NCI-H69 (cell line): ENCODE data around the gene SERPINA5.

Source experiments
- DNase-seq: peaks from one replicate; lab custom pipeline; 2025; lab: John Stamatoyannopoulos, UW

SERPINA5 gene

DNA sequence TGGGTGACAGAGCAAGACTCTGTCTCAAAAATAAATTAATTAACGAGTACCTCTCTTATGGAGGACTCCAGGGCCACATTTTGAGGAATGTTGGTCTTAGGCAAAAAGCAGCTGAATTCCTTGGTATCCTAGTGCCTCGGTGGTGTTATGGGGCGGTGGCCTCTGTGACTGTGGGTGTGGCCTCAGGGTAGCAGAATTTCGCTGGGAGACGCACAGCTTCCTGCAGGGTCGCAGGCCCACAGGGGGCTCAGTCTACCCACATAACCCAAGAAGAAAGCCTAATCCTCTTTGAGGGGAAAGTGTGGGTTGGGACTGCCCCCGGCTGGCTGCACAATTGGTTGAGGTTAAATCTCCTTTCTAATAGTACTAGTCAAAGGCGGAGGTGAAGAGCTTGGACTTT lies 31.2 kb upstream of the SERPINA5 start:
- no peak for DNase-seq

DNA sequence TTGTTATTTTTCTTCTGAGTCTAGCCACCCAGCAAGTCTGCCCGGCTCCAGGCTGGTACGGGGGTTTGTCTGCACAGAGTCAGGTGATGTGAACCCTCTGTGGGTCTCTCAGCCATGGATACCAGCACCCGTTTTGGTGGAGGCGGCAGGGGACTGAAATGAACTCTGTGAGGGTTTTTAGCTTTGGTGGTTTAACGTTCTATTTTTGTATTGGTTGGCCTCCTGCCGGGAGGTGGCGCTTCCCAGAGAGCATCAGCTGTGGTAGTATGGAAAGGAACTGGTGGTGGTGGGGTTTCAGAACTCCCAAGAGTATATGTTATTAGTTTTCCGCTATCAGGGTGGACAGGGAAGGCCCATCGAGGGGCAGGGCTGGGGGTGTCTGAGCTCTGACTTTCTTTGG lies 25.2 kb upstream of the SERPINA5 start:
- DNase-seq: no peak

DNA sequence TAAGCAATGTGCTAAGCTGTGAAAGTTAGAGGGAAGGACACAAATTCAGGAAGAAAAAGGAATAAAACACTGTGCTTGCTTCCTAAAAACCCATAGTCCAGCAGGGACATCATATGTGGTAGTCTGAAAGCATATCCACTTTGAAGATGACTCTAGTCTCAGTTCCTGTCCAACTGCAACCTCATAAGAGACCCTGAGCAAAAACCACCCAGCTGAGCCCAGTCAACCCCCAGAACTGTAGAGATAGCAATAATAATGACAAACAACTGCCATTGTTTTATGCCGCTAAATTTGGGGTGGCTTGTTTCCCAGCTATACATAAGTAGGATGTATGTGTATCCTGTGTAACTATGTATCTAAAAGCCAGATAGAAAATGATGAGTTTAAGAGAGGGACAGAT lies 23.9 kb upstream of the SERPINA5 start:
- DNase-seq: no peak

DNA sequence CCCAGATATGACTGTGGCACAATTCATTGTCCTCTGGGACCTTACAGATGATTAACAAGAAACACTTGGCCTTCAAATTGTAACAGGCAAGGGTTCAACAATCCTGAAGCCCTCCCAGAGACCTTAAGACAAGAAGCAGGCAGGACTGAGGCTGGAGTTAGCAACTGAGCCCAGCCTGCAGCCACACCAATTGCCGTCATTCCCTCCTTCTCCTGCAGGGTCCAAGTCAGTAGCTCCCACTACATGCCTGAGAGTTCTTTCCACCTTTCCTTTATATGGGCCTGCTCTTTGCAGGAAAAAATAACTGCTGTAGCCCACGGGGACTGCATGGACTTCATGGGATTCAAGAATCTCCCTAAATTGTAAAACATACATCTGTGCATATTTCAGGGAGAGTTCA lies 22.4 kb upstream of the SERPINA5 start:
- DNase-seq: no peak

DNA sequence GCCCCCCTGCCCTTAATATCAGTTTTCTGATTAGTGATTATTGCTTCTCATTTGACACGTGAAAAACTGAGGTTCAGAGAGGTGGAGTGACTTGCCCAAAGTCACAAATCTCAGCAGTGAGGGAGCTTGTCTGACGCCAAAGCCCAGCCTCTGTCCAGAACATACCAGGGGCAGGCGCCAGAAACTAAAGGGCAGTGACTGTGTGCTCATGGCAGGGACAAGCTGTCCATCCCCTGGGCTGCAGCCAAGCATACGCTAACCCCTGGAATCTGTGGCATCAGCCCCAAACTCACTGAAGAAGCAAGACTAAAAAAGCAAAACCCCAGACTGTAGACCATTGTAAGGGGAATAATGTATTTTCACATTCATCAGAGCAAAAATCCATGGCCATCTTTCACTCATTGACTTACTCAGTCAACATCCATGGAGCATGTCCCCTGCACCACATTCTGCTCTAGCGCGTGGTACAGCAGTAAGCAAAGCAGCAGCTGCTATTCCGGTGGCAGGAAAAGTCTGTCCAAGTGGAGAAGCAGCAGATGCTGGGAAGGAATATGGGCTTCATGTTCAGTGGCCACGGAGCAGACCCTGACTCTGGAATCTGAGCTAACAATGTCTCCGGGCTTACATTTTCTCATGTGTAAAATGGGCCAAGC lies 21.5 kb upstream of the SERPINA5 start:
- DNase-seq: no peak

DNA sequence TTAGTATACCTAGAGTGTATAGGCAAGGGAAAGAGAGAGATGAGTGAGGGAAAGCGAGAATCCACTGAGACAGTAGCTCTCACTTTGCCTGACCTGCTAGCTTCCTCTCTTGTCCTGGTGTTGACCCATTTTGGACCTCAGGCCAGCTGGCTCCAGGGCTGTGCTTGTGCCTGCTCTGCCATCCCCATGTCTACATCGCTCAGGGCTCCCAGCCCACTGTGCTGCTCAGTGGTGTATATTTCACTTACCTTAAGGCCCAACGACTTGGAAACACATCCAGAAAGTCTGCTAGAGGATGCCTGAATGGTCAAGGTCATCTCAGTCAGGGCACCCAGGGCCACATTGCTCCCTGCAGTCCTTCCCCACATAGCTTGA lies 20.9 kb upstream of the SERPINA5 start:
- DNase-seq: no peak

DNA sequence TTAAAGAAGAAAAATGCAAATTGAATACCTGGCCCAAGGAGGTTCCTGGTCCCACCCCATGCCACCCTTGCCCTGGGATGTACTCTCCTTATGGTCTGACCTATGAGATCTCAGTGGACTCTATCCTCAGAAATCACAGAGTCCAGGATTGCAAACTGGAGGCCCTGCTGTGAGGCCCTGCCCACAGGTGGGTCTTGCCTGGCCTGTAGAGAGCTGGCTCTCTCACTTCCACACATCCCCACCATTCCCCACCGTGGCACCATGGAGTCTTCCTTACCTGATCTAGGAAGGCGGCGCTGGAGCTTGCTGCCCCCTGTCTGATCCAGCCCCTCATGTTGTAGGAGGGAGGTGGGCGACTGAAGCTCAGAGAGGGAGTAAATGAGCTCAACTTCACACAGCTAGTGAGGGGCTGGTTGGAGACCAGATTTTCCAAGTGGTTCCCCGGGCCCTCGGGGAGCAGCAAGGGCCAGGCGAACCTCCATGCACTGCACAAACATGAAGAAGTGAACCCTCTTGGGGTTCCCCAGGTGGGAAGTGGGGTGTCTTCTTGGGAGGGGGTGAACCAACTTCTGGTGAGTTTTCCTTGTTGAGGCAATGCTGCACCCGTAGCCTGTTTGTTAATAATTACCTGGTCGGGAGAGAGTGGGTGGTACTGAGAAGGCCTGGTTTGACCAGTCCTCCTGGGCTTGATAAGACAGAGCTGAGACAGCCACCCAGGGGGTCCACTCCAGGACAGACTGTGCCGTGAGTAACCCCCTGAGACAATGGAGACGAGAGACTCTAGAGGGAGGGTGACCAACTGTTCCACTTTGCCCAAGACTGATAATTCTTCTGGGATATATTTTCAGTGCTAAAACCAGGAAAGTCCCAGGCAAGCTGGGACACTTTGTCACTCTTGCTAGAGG lies 20.2 kb upstream of the SERPINA5 start, which contains the start of gene SERPINA4:
TSS of gene SERPINA4 (plus strand) at position 692 of the 905 bp plus-strand sequence. CDS start 2,041 bp downstream, outside the sequence.
- no peak for DNase-seq

DNA sequence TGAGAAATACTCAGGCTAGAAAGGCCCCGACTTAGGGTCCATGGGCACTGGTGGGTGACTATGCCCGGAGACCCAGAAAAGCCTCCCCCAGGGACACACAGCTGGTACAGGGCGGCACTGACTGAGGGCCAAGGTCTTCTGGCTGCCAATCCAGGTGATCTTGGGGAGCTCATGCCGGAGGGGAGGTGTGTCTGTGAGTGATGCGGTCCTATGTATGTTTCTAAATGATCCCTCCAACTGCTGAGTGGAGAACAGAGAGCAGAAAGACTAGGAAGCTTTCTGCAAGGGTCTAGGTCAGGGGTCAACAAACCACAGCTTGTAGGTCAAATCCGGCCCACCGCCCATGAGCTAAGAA lies 19.6 kb upstream of the SERPINA5 start:
- DNase-seq: no peak

DNA sequence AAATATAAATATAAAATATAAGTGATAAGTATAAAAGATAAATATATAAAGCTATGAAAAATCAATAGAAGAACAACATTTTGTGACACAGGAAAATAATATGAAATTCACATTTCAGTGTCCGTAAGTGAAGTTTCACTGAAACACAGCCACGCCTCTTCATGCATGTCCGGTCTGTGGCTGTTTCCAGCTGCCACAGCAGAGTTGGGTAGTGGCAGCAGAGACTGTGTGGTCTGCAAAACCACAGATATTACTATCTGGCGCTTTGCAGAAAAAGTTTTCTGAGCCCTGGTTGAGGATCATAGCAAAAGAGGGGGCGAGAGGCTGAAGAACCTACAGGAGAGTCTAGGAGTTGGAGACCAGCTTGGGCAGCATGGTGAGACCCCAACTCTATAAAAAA lies 19.2 kb upstream of the SERPINA5 start:
- no peak for DNase-seq

DNA sequence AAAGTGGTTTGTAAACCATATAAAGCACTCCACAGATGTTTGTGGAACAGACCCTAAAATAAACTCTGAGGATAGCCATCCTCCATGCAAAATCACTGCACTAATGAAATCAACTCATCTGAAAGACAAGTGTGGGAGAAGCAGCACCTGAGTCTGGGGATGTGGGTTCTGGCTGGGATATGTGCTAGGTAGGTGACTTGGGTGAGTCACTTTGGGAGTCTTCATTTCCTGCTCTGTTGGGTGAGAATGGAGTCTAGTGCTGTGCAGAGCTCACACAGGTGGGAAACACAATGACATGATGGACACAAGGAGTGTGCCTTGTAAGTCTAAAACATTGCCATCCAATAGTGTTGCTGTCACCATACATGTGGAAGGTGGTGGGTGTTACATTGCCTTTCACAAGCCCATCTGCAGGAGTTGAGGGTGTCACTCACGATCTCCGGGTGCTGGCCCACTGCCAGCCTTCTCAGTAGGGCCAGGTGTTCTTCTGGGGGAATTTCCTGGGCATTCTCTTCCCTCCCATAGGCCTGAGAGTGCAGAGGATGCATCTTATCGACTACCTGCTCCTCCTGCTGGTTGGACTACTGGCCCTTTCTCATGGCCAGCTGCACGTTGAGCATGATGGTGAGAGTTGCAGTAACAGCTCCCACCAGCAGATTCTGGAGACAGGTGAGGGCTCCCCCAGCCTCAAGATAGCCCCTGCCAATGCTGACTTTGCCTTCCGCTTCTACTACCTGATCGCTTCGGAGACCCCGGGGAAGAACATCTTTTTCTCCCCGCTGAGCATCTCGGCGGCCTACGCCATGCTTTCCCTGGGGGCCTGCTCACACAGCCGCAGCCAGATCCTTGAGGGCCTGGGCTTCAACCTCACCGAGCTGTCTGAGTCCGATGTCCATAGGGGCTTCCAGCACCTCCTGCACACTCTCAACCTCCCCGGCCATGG lies 18.0 kb upstream of the SERPINA5 start:
- no peak for DNase-seq

DNA sequence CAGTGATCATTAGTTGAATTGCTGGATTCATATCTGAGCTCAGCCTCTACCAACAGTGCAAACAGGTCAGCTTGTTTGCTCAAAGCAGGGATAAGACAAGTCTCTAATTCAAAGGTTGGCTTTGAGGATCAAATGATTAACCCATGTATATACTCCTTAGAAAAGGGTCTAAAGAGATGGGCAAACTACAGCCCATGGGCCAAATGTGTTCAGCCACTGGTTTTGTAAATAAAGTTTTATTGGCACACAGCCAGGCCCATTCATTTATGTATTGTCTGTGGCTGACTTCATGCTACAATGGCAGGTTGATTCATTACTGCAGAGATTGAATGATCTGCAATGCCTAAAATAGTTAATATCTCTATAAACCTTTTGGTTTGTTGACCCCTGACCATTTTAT lies 16.8 kb upstream of the SERPINA5 start:
- DNase-seq: no peak

DNA sequence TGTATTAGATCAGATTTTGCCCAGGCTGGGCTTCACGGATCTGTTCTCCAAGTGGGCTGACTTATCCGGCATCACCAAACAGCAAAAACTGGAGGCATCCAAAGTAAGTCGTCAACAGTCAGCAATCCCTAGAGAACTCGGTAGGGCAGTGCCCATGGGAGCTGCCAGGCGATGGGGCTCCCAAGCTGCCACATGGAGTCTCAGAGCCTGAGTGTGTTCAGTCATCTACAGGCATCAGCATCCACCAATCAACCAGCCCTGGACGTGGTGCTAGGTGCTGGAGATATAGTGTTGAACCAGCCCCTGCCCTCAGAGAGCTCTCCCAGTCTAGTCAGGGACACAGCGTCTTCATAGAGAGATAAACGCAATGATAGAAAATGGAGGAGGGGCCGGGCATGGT lies 13.0 kb upstream of the SERPINA5 start:
- no peak for DNase-seq

DNA sequence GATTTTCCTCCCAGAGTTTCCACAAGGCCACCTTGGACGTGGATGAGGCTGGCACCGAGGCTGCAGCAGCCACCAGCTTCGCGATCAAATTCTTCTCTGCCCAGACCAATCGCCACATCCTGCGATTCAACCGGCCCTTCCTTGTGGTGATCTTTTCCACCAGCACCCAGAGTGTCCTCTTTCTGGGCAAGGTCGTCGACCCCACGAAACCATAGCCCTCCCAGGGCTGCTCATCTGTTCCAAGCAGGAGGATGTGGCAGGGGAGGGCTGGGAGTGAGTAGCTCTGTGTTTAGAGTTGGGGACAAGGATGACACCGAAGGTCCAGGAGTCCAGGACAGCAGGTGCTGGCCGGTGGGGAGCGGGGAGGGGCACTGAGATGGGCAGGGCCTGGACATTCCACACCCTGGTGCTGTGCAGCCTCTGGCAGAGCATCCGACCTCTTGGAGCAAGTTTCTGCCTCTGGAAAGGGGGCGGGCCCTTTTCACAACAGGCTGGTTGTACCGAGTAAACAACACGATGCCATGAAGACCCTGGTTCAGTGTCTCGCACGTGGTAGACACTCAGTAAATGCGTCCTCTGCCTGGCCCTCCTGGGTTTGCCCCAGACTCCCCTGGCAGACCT lies 11.7 kb upstream of the SERPINA5 start:
- DNase-seq: no peak

DNA sequence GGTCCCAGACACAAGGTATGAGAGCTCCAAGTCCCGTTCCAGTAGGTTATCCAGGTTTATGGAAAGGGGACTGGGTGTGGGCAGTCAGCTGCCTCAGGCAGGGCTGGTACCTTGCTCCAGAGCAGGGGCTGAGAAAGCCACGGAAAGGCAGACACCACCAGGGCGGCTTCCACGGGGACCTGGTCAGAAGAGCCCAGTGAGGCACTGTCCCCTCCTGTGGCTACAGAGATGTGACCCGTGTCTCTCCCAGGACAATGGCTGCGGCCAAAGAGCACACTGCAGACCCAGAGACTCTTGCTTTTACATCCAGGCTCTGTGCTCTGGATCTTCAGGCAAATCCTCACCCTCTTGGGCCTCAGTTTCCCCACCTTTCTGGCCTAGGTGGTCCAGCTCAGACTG lies 11.2 kb upstream of the SERPINA5 start:
- DNase-seq: no peak

DNA sequence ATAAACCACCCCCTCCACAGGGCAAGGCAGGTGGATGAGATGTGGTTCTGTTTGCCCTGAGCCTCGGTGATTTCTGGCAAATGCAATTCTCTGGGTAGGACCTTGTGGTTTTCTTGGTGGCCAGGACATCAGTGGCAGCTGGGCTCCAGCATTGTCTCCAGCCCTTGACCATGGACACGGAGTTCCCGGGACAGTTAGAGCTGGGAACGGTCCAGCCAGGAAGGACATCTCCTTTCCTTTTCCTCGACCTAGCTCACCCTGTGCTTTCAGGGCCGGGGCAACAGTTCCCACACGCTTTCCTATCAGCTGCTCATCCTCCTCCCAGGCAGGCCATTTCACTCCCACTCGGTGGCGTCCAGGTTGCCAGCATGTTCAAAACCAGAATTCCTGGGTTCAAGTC lies 10.8 kb upstream of the SERPINA5 start:
- no peak for DNase-seq

DNA sequence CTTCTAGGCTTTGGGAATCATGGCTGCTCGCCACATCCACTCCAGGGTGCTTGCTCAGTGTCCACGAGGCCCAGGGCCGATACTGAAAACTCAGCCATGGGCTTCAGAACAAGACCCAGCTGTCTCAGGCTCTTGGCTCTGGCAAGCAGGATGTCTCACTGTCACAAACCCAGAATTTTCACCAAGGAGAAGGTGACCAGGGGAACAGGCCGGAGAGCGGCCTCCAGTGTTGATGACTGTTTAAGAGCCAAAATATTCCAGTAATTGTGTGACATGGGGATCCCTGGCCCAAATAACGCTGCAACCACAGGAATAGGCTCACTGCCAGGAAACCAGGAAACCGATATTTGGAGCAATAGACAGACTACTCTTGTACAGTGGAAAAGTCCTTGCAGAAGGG lies 9.8 kb upstream of the SERPINA5 start:
- DNase-seq: no peak

DNA sequence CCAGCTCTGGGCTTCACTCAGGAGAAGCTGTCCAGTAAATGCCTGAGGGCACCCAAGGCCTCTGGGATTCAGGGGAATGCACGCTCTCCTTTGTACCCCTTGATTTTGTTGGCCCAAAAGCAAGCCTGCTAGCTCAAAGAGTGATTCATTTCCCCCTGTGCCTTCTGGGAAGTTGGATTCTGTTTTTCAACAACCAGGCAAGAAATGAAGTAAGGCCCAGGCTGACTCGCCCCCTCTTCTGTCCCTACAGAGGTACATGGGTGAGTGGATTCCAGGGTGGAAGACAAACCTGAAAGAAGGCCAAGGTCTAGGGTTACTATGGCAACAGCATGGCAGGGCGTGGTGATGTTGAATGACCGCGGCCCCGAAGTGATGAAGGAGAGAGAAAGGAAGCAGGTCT lies 9.3 kb upstream of the SERPINA5 start:
- no peak for DNase-seq

DNA sequence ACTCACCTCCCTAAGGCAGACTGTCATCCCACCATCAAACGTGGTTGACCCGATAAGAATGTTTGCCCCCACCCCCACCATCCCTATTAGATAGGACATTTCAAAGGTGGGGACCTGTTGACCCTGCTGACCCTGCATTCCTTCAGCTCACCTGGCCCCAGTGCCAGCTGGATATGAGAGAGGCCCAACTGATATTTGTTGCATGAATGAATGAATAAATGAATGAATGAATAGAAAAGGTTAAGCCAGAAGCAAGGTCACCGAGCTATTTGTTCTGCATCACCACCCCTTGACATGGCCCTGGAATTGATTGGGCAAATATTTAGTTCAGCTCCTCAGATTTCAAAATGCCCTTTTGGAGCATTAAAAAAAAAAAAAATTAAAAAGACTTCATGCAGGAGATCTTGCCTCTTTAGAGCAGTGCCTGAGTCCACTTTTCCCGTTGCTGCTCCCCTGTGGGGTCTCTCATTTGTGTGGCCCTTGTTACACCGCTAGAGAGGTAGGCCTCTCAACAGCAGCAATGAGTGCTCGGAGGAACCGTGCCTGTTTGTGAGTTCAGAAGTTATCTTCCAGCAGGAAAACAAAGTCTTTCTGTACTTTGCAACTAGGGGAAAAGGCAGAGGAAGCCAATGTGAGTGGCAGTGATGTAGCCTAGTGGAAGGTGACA lies 8.5 kb upstream of the SERPINA5 start:
- DNase-seq: no peak

DNA sequence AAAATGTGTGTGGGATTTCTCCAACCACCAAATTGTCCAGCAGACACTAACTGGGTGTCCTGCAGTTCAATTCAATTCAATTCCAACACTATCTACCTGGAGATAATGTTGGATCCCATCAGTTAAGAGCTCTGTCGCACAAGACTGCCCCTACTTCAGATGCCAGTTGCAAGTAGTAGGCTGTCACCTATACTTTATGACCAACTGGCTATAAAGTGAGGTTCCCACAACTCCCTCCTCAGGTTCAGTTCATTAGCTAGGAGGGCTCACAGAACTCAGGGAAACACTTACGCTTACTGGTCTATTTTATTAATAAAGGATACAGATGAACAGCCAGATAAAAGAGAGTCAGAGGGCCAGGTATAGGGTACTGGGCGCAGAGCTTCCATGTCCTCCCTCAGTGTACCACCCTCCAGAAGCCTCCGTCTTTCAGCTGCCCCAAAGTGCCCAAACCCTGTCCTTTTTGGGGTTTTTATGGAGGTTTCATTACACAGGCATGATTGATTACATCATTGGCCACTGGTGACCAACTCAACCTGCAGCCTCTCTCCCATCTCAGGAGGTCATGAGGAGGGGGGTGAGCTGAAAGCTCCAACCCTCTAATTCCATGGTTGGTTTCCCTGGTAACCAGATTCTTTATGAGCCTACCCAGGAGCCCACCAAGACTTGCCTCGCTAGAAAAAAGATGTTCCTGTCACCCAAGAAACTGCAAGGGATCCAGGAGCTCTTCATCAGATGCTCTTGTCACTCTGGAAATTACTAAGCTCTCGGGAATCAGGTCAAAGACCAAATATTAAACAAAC lies 7.5 kb upstream of the SERPINA5 start:
- no peak for DNase-seq

DNA sequence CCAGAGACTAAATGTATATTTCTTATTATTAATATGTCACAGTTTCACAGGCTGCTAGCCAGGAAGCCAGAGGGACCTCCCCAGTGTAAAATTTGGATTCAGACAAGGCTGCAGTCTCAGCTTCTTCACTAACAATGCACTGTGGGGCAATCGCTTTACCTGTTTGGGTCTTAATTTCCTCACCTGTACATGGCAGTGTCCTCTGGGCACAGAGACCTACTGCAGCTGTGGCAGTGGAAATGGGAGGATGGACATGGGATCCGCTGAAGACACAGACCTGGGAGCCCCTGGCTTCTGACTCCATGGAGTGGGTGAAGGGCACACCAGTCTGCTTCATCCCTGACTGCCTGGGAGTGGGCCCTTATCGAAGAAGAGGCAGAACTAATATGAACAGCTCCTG lies 6.9 kb upstream of the SERPINA5 start:
- no peak for DNase-seq
